Duodenal mucosa (tissue), 2 donors: ENCODE results near the gene HNRNPR.

ENCODE experiments used
- H3K27ac ChIP-seq: one replicate; pipeline ENCODE4 v1.7.0; 2013; ENCODE audit warnings: low read depth, low read length
- H3K27me3 ChIP-seq, 2 donors: one replicate each; pipeline ENCODE4 v1.7.0; 2013; ENCODE audit warnings: low read length in 2 of 2, control low read depth in 1 of 2; ENCODE audit not compliant: insufficient read depth in 2 of 2, control insufficient read depth in 1 of 2
- H3K36me3 ChIP-seq, 2 donors: one replicate each; pipeline ENCODE4 v1.7.0; 2013; ENCODE audit warnings: low read length in 2 of 2, control low read depth in 1 of 2; ENCODE audit not compliant: insufficient read depth in 2 of 2, control insufficient read depth in 1 of 2
- H3K4me1 ChIP-seq, 2 donors: one replicate each; pipeline ENCODE4 v1.7.0; 2013; ENCODE audit warnings: low read length in 2 of 2, control low read depth in 1 of 2; ENCODE audit not compliant: insufficient read depth in 2 of 2, control insufficient read depth in 1 of 2
- H3K4me3 ChIP-seq, 2 donors: one replicate each; pipeline ENCODE4 v1.7.0; 2013; ENCODE audit warnings: low read length in 2 of 2, low read depth in 1 of 2
- H3K9ac ChIP-seq, 2 donors: one replicate each; pipeline ENCODE4 v1.7.0; 2013; ENCODE audit warnings: low read length in 2 of 2, low read depth in 1 of 2
- H3K9me3 ChIP-seq, 2 donors: one replicate each; pipeline ENCODE4 v1.7.0; 2013; ENCODE audit warnings: low read length in 2 of 2, control low read depth in 1 of 2; ENCODE audit not compliant: control insufficient read depth in 1 of 2

HNRNPR gene

GRCh38 chr1:23368562-23369334, 24.7 kb upstream of the HNRNPR start:
- H3K9me3 ChIP-seq: peaks cover 7 to 19% of the 10 kb centered on the region in 2 donors
- peak overlapping the region; percentile 90 to 95 for H3K9ac ChIP-seq
- H3K4me1 ChIP-seq: peaks cover 37% of the 10 kb centered on the region in 2 donors
- H3K4me3 ChIP-seq: peak overlapping the region; percentile 88 to 90
- H3K27me3 ChIP-seq: no peaks in the 10 kb centered on the region
- H3K27ac ChIP-seq: peak overlapping the region; percentile 89
- peaks cover 12 to 17% of the 10 kb centered on the region in 2 donors for H3K36me3 ChIP-seq

GRCh38 chr1:23367791-23368561, 23.9 kb upstream of the HNRNPR start:
- Histone ChIP-seq H3K36me3 (peaks cover 20 to 21% of the 10 kb centered on the region in 2 donors), H3K27me3 (no peaks in the 10 kb centered on the region), H3K27ac (peak overlapping the region; percentile 89), H3K9ac (peak overlapping the region; percentile 90 to 95), H3K4me1 (peaks cover 37% of the 10 kb centered on the region in 2 donors), H3K9me3 (peaks cover 14 to 23% of the 10 kb centered on the region in 2 donors), H3K4me3 (peak overlapping the region; percentile 88 to 90)

- H3K9me3 ChIP-seq: peaks cover 19 to 29% of the 10 kb centered on the region in 2 donors
Observed at GRCh38 chr1:23367451-23367790, 23.3 kb upstream of the HNRNPR start.

GRCh38 chr1:23366598-23366997, 22.5 kb upstream of the HNRNPR start:
- Histone ChIP-seq H3K27me3 (no peaks in the 10 kb centered on the region), H3K4me1 (peaks cover 32 to 37% of the 10 kb centered on the region in 2 donors), H3K36me3 (peaks cover 34 to 35% of the 10 kb centered on the region in 2 donors), H3K27ac (no peak overlapping the region), H3K4me3 (peak overlapping the region; percentile 47 to 89), H3K9me3 (peaks cover 27 to 37% of the 10 kb centered on the region in 2 donors), H3K9ac (no peak overlapping the region)

More at GRCh38 chr1:23367451-23367790, 23.3 kb upstream of the HNRNPR start:
- peak overlapping the region; percentile 88 to 89 for H3K4me3 ChIP-seq
- H3K27me3 ChIP-seq: no peaks in the 10 kb centered on the region
- peak overlapping the region; percentile 83 for H3K27ac ChIP-seq
- H3K36me3 ChIP-seq: peaks cover 26 to 27% of the 10 kb centered on the region in 2 donors
- peaks cover 37% of the 10 kb centered on the region in 2 donors for H3K4me1 ChIP-seq
- peak overlapping the region; percentile 86 to 90 for H3K9ac ChIP-seq

- no peak overlapping the region for H3K9ac ChIP-seq
- H3K27ac ChIP-seq: no peak overlapping the region
- H3K4me3 ChIP-seq: peak overlapping the region; percentile 1 to 47
- peaks cover 31 to 33% of the 10 kb centered on the region in 2 donors for H3K4me1 ChIP-seq
- no peaks in the 10 kb centered on the region for H3K27me3 ChIP-seq
- peaks cover 32 to 42% of the 10 kb centered on the region in 2 donors for H3K9me3 ChIP-seq
- H3K36me3 ChIP-seq: peaks cover 38 to 40% of the 10 kb centered on the region in 2 donors
Observed at GRCh38 chr1:23366146-23366545, 22.1 kb upstream of the HNRNPR start.

- Histone ChIP-seq H3K9me3 (peaks cover 49 to 59% of the 10 kb centered on the region in 2 donors), H3K4me3 (peak overlapping the region in 1 of 2 donors; percentile 19)
Observed at GRCh38 chr1:23362218-23362713, 18.2 kb upstream of the HNRNPR start.

GRCh38 chr1:23358310-23358875, 14.3 kb upstream of the HNRNPR start:
- Histone ChIP-seq H3K9me3 (peaks cover 39 to 40% of the 10 kb centered on the region in 2 donors), H3K4me3 (no peak overlapping the region), H3K36me3 (peaks cover 33 to 39% of the 10 kb centered on the region in 2 donors), H3K4me1 (no peaks in the 10 kb centered on the region), H3K27ac (no peak overlapping the region), H3K27me3 (no peaks in the 10 kb centered on the region), H3K9ac (no peak overlapping the region)

More at GRCh38 chr1:23362218-23362713, 18.2 kb upstream of the HNRNPR start:
- peaks cover 6 to 11% of the 10 kb centered on the region in 2 donors for H3K4me1 ChIP-seq
- H3K9ac ChIP-seq: no peak overlapping the region
- no peaks in the 10 kb centered on the region for H3K27me3 ChIP-seq
- H3K27ac ChIP-seq: no peak overlapping the region
- peaks cover 53 to 55% of the 10 kb centered on the region in 2 donors for H3K36me3 ChIP-seq

GRCh38 chr1:23357138-23357908, 13.2 kb upstream of the HNRNPR start:
- Histone ChIP-seq H3K9me3 (peaks cover 29% of the 10 kb centered on the region in 2 donors), H3K4me3 (no peak overlapping the region), H3K27me3 (no peaks in the 10 kb centered on the region), H3K36me3 (peaks cover 25 to 29% of the 10 kb centered on the region in 2 donors), H3K27ac (no peak overlapping the region), H3K9ac (no peak overlapping the region), H3K4me1 (no peaks in the 10 kb centered on the region)

- H3K27me3 ChIP-seq: no peaks in the 10 kb centered on the region
- peaks cover 17 to 22% of the 10 kb centered on the region in 2 donors for H3K36me3 ChIP-seq
- H3K27ac ChIP-seq: no peak overlapping the region
- H3K9ac ChIP-seq: no peak overlapping the region
- H3K9me3 ChIP-seq: peaks cover 22% of the 10 kb centered on the region in 2 donors
- no peaks in the 10 kb centered on the region for H3K4me1 ChIP-seq
- no peak overlapping the region for H3K4me3 ChIP-seq
Observed at GRCh38 chr1:23356471-23357137, 12.5 kb upstream of the HNRNPR start.
